ENCODE data around the gene IBTK. TPM values are rescaled to one million over a fixed set of nuclear protein-coding genes. Genes with fewer than 3 reads are reported as not detected.
"Not testable (repeated sequence)": the region's sequence is repeated elsewhere in the genome, so short reads cannot be mapped to it uniquely, and the experiment has no call there.

Gene IBTK
- polyA plus RNA-seq, 1 donor (not counting 4 experiments of a cell fraction or from before 2014, with no cell fraction given), result 27.0 TPM

DNA sequence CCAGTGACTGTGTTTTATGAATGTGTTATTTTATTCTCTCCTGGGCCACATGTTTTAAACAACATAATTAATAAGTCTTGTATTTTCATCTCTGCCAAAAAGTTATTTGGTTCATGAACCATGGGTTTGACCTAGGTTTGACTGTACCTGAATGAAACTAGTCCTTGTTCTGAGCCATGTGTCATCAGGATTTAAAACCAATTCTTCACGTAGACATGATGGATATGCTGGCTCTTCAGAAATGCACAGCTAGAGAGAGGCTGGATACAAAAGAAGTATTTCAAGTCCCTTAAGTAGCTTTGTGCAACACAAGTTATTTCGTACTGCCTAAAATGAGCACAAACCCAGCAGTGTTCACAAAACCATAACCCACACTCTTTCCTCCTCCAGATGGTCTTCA is 116.1 kb downstream of the IBTK start:
- Histone ChIP-seq H3K4me3 (ENCODE audit: control insufficient read depth in 2 of 3, extremely low read depth in 1 of 3, insufficient read depth in 2 of 3, low read depth in 1 of 3, low read length in 3 of 3) (no peak overlapping the region), H3K9ac (ENCODE audit: control insufficient read depth, extremely low read depth, insufficient read depth, low read length) (no peak overlapping the region), H3K79me2 (ENCODE audit: control insufficient read depth, insufficient read depth, low read length) (no peaks in the 10 kb centered on the region), H3K4me1 (ENCODE audit: control insufficient read depth, extremely low read depth, insufficient read depth, low read length) (no peaks in the 10 kb centered on the region), H2AFZ (ENCODE audit: control insufficient read depth, low read length) (no peak overlapping the region), H3K9me3 (ENCODE audit: control insufficient read depth, low read depth, low read length) (no peaks in the 10 kb centered on the region), H4K20me1 (ENCODE audit: control insufficient read depth, extremely low read depth, insufficient read depth, low read length) (no peaks in the 10 kb centered on the region), H3K4me2 (ENCODE audit: control insufficient read depth, extremely low read depth, insufficient read depth, low read depth, low read length) (no peak overlapping the region), H3K9me1 (ENCODE audit: control insufficient read depth, extremely low read depth, insufficient read depth, low read length) (no peaks in the 10 kb centered on the region), H3K27ac (ENCODE audit: control insufficient read depth, insufficient read depth, low read length) (no peak overlapping the region), H3K36me3 (ENCODE audit: control insufficient read depth in 2 of 2, extremely low read depth in 1 of 2, insufficient read depth in 2 of 2, low read length in 2 of 2) (no peaks in the 10 kb centered on the region), H3K27me3 (ENCODE audit: control insufficient read depth, extremely low read depth, insufficient read depth, low read length) (no peaks in the 10 kb centered on the region)
- DNase-seq (ENCODE audit: low read depth, low spot score) (no peak), FAIRE-seq (peak; percentile 23)
- TF ChIP-seq, protein P1, sequence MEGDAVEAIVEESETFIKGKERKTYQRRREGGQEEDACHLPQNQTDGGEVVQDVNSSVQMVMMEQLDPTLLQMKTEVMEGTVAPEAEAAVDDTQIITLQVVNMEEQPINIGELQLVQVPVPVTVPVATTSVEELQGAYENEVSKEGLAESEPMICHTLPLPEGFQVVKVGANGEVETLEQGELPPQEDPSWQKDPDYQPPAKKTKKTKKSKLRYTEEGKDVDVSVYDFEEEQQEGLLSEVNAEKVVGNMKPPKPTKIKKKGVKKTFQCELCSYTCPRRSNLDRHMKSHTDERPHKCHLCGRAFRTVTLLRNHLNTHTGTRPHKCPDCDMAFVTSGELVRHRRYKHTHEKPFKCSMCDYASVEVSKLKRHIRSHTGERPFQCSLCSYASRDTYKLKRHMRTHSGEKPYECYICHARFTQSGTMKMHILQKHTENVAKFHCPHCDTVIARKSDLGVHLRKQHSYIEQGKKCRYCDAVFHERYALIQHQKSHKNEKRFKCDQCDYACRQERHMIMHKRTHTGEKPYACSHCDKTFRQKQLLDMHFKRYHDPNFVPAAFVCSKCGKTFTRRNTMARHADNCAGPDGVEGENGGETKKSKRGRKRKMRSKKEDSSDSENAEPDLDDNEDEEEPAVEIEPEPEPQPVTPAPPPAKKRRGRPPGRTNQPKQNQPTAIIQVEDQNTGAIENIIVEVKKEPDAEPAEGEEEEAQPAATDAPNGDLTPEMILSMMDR (optimal IDR thresholded peaks at IDR 0.05 in 1 of 3, IDR thresholded peaks at IDR 0.05 in 1 of 3, conservative IDR thresholded peaks at IDR 0.05 in 1 of 3; ENCODE audit: extremely low read depth in 1 of 3, insufficient read depth in 2 of 3, low read length in 3 of 3), result no peak
- no peak for TF ChIP-seq EZH2 (IDR thresholded peaks at IDR 0.05; ENCODE audit: low read length)
- dilution Hi-C loops (cut with MboI; ENCODE audit: extremely low pct_ligation_motif_present, low sequenced_read_pairs), result no loop called here

DNA sequence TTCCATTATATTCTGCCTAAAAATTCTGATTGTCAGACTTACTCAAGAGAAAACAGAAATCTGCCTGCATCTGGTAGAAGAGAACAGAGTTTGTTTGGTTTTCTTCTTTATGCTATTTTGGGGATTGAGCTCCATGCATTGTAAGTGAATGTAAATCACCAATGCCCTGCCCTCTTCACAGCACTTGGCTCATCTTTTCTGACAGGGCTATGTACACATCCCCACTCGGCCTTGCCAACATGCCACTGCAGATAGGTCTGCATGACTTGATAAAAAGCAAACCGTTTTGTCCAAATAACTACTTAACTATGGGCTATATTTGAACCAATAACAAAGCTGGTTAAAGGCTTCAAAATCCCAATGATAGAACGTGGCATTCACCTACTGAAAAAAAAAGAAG is 117.7 kb downstream of the IBTK start:
- H3K79me2 ChIP-seq (ENCODE audit: control insufficient read depth, insufficient read depth, low read length), result no peaks in the 10 kb centered on the region
- no peak overlapping the region for H3K4me3 ChIP-seq (ENCODE audit: control insufficient read depth in 2 of 3, extremely low read depth in 1 of 3, insufficient read depth in 2 of 3, low read depth in 1 of 3, low read length in 3 of 3)
- no peak overlapping the region for H3K27ac ChIP-seq (ENCODE audit: control insufficient read depth, insufficient read depth, low read length)
- H3K4me1 ChIP-seq (ENCODE audit: control insufficient read depth, extremely low read depth, insufficient read depth, low read length), result no peaks in the 10 kb centered on the region
- no peak overlapping the region for H2AFZ ChIP-seq (ENCODE audit: control insufficient read depth, low read length)
- dilution Hi-C loops (cut with MboI; ENCODE audit: extremely low pct_ligation_motif_present, low sequenced_read_pairs), result no loop called here
- no peak overlapping the region for H3K4me2 ChIP-seq (ENCODE audit: control insufficient read depth, extremely low read depth, insufficient read depth, low read depth, low read length)
- H4K20me1 ChIP-seq (ENCODE audit: control insufficient read depth, extremely low read depth, insufficient read depth, low read length), result no peaks in the 10 kb centered on the region
- no peaks in the 10 kb centered on the region for H3K27me3 ChIP-seq (ENCODE audit: control insufficient read depth, extremely low read depth, insufficient read depth, low read length)
- H3K9ac ChIP-seq (ENCODE audit: control insufficient read depth, extremely low read depth, insufficient read depth, low read length), result no peak overlapping the region
- DNase-seq (ENCODE audit: low read depth, low spot score) (no peak), FAIRE-seq (no peak)
- no peaks in the 10 kb centered on the region for H3K9me1 ChIP-seq (ENCODE audit: control insufficient read depth, extremely low read depth, insufficient read depth, low read length)
- no peaks in the 10 kb centered on the region for H3K36me3 ChIP-seq (ENCODE audit: control insufficient read depth in 2 of 2, extremely low read depth in 1 of 2, insufficient read depth in 2 of 2, low read length in 2 of 2)
- TF ChIP-seq EZH2 (IDR thresholded peaks at IDR 0.05; ENCODE audit: low read length), result no peak
- TF ChIP-seq, protein P1 (optimal IDR thresholded peaks at IDR 0.05 in 1 of 3, IDR thresholded peaks at IDR 0.05 in 1 of 3, conservative IDR thresholded peaks at IDR 0.05 in 1 of 3; ENCODE audit: extremely low read depth in 1 of 3, insufficient read depth in 2 of 3, low read length in 3 of 3), result no peak
- H3K9me3 ChIP-seq (ENCODE audit: control insufficient read depth, low read depth, low read length), result no peaks in the 10 kb centered on the region

DNA sequence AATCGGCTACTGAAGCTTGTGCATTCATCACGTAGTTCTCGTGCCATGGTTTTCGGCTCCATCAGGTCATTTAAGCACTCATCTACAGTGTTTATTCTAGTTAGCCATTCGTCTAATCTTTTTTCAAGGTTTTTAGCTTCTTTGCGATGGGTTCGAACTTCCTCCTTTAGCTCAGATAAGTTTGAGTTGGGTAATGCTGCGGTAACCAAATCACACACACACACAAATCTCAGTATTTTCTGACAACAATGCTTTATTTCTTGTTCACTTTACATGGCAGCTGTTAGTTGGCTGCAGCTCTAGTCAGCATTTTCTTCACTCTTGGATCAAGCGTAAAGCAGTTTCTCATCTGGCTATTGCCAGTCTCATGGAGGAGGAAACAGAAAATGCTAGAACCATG is 118.6 kb downstream of the IBTK start:
- H3K4me2 ChIP-seq (ENCODE audit: control insufficient read depth, extremely low read depth, insufficient read depth, low read depth, low read length); H3K9me3 ChIP-seq (ENCODE audit: control insufficient read depth, low read depth, low read length); DNase-seq (ENCODE audit: low read depth, low spot score); FAIRE-seq; H4K20me1 ChIP-seq (ENCODE audit: control insufficient read depth, extremely low read depth, insufficient read depth, low read length); H3K4me3 ChIP-seq (ENCODE audit: control insufficient read depth in 2 of 3, extremely low read depth in 1 of 3, insufficient read depth in 2 of 3, low read depth in 1 of 3, low read length in 3 of 3); H3K27me3 ChIP-seq (ENCODE audit: control insufficient read depth, extremely low read depth, insufficient read depth, low read length); H3K9ac ChIP-seq (ENCODE audit: control insufficient read depth, extremely low read depth, insufficient read depth, low read length); H3K27ac ChIP-seq (ENCODE audit: control insufficient read depth, insufficient read depth, low read length); H2AFZ ChIP-seq (ENCODE audit: control insufficient read depth, low read length); H3K9me1 ChIP-seq (ENCODE audit: control insufficient read depth, extremely low read depth, insufficient read depth, low read length); H3K36me3 ChIP-seq (ENCODE audit: control insufficient read depth in 2 of 2, extremely low read depth in 1 of 2, insufficient read depth in 2 of 2, low read length in 2 of 2); H3K4me1 ChIP-seq (ENCODE audit: control insufficient read depth, extremely low read depth, insufficient read depth, low read length); H3K79me2 ChIP-seq (ENCODE audit: control insufficient read depth, insufficient read depth, low read length); dilution Hi-C loops (cut with MboI; ENCODE audit: extremely low pct_ligation_motif_present, low sequenced_read_pairs): not testable (repeated sequence)
